ENCODE data around the gene SLC38A2.

The SLC38A2 gene

GRCh38 chr12:46373301-46374296 lies 1.0 kb upstream of the SLC38A2 start:
- peak; percentile 75 for DNase-seq

GRCh38 chr12:46371718-46372543 lies 642 bp downstream of the SLC38A2 start:
- DNase-seq = peak; percentile 75

GRCh38 chr12:46370792-46371717 lies 1.5 kb downstream of the SLC38A2 start:
- DNase-seq = peak; percentile 92

GRCh38 chr12:46370380-46370734 lies 2.2 kb downstream of the SLC38A2 start:
- no peak for DNase-seq

GRCh38 chr12:46369474-46370379 lies 2.8 kb downstream of the SLC38A2 start:
- DNase-seq = peak; percentile 22

- DNase-seq = no peak
Measured at GRCh38 chr12:46369095-46369473, 3.5 kb downstream of the SLC38A2 start.

GRCh38 chr12:46368684-46369083 lies 3.9 kb downstream of the SLC38A2 start:
- DNase-seq = no peak

GRCh38 chr12:46368138-46368537 lies 4.4 kb downstream of the SLC38A2 start:
- no peak for DNase-seq

GRCh38 chr12:46367351-46368029 lies 5.1 kb downstream of the SLC38A2 start:
- DNase-seq = no peak

GRCh38 chr12:46366771-46367170 lies 5.8 kb downstream of the SLC38A2 start:
- no peak for DNase-seq

GRCh38 chr12:46365951-46366379 lies 6.6 kb downstream of the SLC38A2 start:
- DNase-seq = no peak

GRCh38 chr12:46364777-46365580 lies 7.6 kb downstream of the SLC38A2 start:
- no peak for DNase-seq

GRCh38 chr12:46364300-46364696 lies 8.3 kb downstream of the SLC38A2 start:
- no peak for DNase-seq

- DNase-seq = no peak
Measured at GRCh38 chr12:46363582-46364299, 8.8 kb downstream of the SLC38A2 start.

- DNase-seq = peak; percentile 43
Measured at GRCh38 chr12:46362895-46363581, 9.5 kb downstream of the SLC38A2 start.

GRCh38 chr12:46361667-46362034 lies 10.9 kb downstream of the SLC38A2 start:
- no peak for DNase-seq

- DNase-seq = no peak
Measured at GRCh38 chr12:46360908-46361666, 11.5 kb downstream of the SLC38A2 start.

- no peak for DNase-seq
Measured at GRCh38 chr12:46360370-46360769, 12.2 kb downstream of the SLC38A2 start.

All from NCI-H82 (cell line).